IMR-90 (cell line): ENCODE data around the gene SEPHS1.

Experiments
- FOS ChIP-seq: fragments of 150-350 bp; IDR thresholded peaks from 2 replicates; pipeline ENCODE4 v1.6.1; 2016; ENCODE audit warnings: low read depth, low read length
- MAZ ChIP-seq: IDR thresholded peaks from 2 replicates; pipeline ENCODE4 v1.6.1; 2012; ENCODE audit warnings: low read depth, mild to moderate bottlenecking, low read length, improper control_type of control experiment, moderate library complexity, borderline replicate concordance
- TF ChIP-seq, protein P1 (sequence below): fragments of 150-350 bp; IDR thresholded peaks from 2 replicates; pipeline ENCODE4 v1.6.1; 2016; ENCODE audit warnings: low read depth, mild to moderate bottlenecking, low read length, moderate library complexity, borderline replicate concordance
- TF ChIP-seq, protein P2 (sequence below): conservative IDR thresholded peaks from 2 replicates; pipeline ENCODE4 v1.5.1; 2012; ENCODE audit warnings: mild to moderate bottlenecking, low read depth, low read length, improper control_type of control experiment

DNA sequence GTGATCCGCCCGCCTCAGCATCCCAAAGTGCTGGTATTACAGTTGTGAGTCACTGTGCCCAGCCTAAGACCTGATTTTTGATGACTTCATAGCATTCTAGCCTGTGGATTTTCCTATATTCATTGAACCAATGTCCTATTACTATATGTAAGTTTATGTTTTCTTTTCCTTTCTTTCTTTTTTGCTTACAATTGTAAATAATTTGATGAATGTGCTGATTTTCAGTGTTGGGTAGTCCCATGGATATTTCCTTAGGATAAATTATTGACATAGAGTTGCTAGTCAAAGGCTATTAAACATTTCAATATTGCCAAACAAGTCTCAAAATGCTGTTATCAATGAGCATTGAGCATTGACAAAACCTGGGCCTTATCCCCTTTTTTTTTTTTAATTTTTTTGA is 38.3 kb downstream of the SEPHS1 start:
- TF ChIP-seq, protein P1, sequence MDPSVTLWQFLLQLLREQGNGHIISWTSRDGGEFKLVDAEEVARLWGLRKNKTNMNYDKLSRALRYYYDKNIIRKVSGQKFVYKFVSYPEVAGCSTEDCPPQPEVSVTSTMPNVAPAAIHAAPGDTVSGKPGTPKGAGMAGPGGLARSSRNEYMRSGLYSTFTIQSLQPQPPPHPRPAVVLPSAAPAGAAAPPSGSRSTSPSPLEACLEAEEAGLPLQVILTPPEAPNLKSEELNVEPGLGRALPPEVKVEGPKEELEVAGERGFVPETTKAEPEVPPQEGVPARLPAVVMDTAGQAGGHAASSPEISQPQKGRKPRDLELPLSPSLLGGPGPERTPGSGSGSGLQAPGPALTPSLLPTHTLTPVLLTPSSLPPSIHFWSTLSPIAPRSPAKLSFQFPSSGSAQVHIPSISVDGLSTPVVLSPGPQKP = no peak
- TF ChIP-seq, protein P2, sequence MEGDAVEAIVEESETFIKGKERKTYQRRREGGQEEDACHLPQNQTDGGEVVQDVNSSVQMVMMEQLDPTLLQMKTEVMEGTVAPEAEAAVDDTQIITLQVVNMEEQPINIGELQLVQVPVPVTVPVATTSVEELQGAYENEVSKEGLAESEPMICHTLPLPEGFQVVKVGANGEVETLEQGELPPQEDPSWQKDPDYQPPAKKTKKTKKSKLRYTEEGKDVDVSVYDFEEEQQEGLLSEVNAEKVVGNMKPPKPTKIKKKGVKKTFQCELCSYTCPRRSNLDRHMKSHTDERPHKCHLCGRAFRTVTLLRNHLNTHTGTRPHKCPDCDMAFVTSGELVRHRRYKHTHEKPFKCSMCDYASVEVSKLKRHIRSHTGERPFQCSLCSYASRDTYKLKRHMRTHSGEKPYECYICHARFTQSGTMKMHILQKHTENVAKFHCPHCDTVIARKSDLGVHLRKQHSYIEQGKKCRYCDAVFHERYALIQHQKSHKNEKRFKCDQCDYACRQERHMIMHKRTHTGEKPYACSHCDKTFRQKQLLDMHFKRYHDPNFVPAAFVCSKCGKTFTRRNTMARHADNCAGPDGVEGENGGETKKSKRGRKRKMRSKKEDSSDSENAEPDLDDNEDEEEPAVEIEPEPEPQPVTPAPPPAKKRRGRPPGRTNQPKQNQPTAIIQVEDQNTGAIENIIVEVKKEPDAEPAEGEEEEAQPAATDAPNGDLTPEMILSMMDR = no peak
- TF ChIP-seq MAZ (no peak), FOS (no peak)
